Suppressor macrophage treated with lipopolysaccharide for 4 hours (primary cell): ENCODE measurements around the gene AANAT.

Source experiments
- DNase-seq: peaks from one replicate; pipeline ENCODE4 v3.0.0-alpha.2; 2020

AANAT gene

GRCh38 chr17:76491271-76492122 is 24.1 kb downstream of the AANAT start:
- DNase-seq: no peak

GRCh38 chr17:76492123-76492988 is 25.0 kb downstream of the AANAT start:
- DNase-seq: peak; percentile 83

- DNase-seq: peak; percentile 98
Measured at GRCh38 chr17:76492989-76493501, 25.6 kb downstream of the AANAT start.

GRCh38 chr17:76493505-76494167 is 26.2 kb downstream of the AANAT start:
- no peak for DNase-seq

GRCh38 chr17:76495663-76496400 is 28.4 kb downstream of the AANAT start:
- DNase-seq: no peak

- peak; percentile 73 for DNase-seq
Measured at GRCh38 chr17:76496464-76496863, 29.1 kb downstream of the AANAT start.

- no peak for DNase-seq
Measured at GRCh38 chr17:76497699-76497978, 30.2 kb downstream of the AANAT start.

- DNase-seq: peak; percentile 77
Measured at GRCh38 chr17:76497979-76498875, 30.8 kb downstream of the AANAT start.

GRCh38 chr17:76498876-76499251 is 31.5 kb downstream of the AANAT start:
- DNase-seq: no peak

GRCh38 chr17:76499267-76499667 is 31.9 kb downstream of the AANAT start:
- no peak for DNase-seq

GRCh38 chr17:76500074-76500746 is 32.8 kb downstream of the AANAT start:
- peak; percentile 82 for DNase-seq

- DNase-seq: no peak
Measured at GRCh38 chr17:76500747-76501017, 33.3 kb downstream of the AANAT start.

GRCh38 chr17:76501018-76501826 is 33.8 kb downstream of the AANAT start, which contains the start of gene RHBDF2:
TSS of gene RHBDF2 (minus strand) at chr17:76501423. CDS start at chr17:76481524, 19,899 bp downstream.
- peak; percentile 97 for DNase-seq

GRCh38 chr17:76501827-76502307 is 34.5 kb downstream of the AANAT start:
- DNase-seq: no peak

- DNase-seq: no peak
Measured at GRCh38 chr17:76502341-76503211, 35.2 kb downstream of the AANAT start.

- DNase-seq: no peak
Measured at GRCh38 chr17:76504117-76504516, 36.7 kb downstream of the AANAT start.

- DNase-seq: peak; percentile 82
Measured at GRCh38 chr17:76506408-76507345, 39.3 kb downstream of the AANAT start.
